GM21737 (cell line): ENCODE measurements around the gene PRAMEF10.
"Not testable (repeated sequence)": the region's sequence is repeated elsewhere in the genome, so short reads cannot be mapped to it uniquely, and the experiment has no call there.

Source experiments
- ATAC-seq: cut with Tn5 transposase; IDR thresholded peaks from one replicate; pipeline ENCODE4 v1.9.1; 2021; ENCODE audit warnings: mild to moderate bottlenecking, moderate library complexity; ENCODE audit not compliant: unreplicated experiment

PRAMEF10 gene, protein sequence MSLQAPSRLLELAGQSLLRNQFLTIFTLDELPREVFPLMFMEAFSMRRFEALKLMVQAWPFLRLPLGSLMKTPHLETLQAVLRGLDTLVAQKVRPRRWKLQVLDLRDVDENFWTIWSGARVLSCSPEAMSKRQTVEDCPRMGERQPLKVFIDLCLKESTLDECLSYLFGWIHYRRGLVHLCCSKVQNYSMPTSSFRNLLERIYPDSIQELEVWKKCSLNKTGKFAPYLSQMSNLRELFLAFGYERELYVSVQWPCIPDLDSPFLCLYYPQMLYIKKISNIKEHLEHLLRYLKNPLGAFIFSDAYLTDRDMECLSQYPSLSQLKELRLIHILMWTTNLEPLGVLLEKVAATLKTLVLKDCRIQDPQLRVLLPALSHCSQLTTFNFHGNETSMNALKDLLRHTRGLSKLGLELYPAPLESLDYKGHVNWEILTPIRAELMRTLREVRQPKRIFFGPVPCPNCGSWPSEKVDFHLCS

GRCh38 chr1:12898170-12898569 is at the start of gene PRAMEF10:
Gene PRAMEF10 (minus strand): TSS chr1:12898270. CDS start chr1:12895847, 2,423 bp downstream.
- ATAC-seq: not testable (repeated sequence)

- ATAC-seq: not testable (repeated sequence)
Measured at GRCh38 chr1:12947480-12947879, 49.4 kb upstream of the PRAMEF10 start, which contains the start of gene PRAMEF6. Gene PRAMEF6 (minus strand): TSS chr1:12947580. CDS start chr1:12942518, 5,062 bp downstream.

DNA sequence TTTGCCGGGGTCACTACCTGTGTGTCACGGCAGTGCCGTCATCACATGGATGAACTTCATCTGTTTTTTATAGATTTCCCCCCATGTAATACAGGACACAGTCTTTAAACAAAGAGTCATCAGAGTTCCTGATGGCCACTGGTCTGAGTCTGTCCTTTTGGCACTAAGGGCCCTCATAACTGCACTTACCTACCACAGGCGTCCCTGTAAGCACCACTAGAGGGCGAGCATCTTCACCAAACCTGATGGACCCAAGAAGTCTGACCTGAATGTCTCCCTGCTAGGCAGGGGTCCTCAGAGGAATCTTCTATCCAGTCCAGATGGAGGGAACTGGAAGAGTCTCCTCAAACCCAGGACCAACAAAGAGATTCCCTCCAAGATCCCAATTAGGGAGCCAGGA is 26.3 kb upstream of the PRAMEF10 start:
- not testable (repeated sequence) for ATAC-seq

GRCh38 chr1:12921749-12922148 is 23.7 kb upstream of the PRAMEF10 start:
- ATAC-seq: not testable (repeated sequence)

- ATAC-seq: not testable (repeated sequence)
Measured at GRCh38 chr1:12916310-12916709, 18.2 kb upstream of the PRAMEF10 start, which contains the start of gene PRAMEF7. Gene PRAMEF7 (plus strand): TSS chr1:12916610. CDS start chr1:12917693, 1,083 bp downstream.

DNA sequence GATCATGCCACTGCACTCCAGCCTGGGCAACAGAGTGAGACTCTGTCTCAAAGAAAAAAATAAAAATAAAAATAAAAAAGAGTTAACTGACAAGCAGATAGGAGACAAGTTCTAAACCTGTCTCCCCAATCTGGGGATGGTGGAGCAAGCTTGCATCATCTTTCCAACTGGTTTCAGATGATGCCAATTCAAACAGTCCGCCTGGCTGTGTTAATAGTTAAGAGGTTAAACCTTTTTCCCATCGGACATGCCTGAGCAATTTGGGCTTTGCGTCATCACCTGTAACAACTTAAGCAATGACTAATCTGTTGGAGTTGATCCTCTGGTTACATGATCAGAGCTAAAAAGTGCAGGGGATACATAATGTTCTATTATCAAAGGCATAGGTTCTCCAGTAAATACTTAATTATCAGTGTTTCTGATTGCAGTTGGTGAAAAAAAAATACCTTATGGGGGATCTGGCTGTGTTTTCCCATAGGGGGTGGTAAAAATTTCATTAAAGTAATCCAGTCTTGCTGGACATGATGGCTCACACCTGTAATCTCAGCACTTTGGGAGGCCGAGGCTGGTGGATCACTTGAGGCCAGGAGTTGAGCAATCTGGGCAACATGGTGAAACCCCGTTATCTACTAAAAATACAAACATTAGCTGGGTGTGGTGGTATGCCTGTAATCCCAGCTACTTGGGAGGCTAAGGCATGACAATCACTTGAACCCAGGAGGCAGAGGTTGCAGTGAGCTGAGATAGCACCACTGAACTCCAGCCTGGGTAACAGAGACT is 5.9 kb upstream of the PRAMEF10 start:
- ATAC-seq: not testable (repeated sequence)

GRCh38 chr1:12899186-12899585 is 1.1 kb upstream of the PRAMEF10 start:
- ATAC-seq: not testable (repeated sequence)

DNA sequence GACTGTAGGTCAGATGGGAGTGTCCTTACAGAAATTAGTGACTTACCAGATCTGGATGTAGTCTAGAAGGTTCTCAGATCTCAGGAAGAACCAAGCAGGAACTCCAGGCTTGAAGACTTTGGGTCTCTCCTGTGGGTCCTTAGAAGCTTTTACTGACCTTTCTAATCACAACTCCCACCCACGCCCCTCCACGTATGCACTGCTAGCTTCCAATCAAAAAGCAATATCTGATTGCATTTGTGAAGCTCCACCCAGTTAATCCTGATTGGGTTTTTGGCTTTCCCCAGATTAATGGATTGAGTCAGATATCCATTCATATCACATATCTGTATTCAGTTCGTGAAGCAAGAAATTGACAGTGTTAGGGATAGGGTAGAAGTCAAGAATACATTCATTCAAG is 12.0 kb downstream of the PRAMEF10 start, which contains the start of gene PRAMEF4:
TSS of gene PRAMEF4 (minus strand) at position 101 of the 400 bp plus-strand sequence. CDS start 2,807 bp downstream, outside the sequence.
- ATAC-seq: not testable (repeated sequence)

DNA sequence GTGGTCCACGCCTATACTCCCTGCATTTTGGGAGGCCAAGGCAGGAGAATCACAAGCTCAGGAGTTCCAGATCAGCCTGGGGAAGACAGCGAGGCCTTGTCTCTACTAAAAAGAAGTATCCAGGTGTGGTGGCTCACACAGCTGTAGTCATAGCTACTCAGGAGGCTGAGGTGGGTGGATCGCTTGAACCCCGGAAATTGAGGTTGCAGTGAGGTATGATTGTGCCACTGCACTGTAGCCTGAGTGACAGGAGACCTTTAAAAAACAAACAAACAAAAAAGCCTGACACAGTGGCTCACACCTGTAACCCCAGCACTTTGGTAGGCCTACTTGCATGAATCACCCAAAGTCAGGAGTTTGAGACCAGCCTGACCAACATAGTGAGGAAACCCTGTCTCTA is 19.6 kb downstream of the PRAMEF10 start:
- not testable (repeated sequence) for ATAC-seq

DNA sequence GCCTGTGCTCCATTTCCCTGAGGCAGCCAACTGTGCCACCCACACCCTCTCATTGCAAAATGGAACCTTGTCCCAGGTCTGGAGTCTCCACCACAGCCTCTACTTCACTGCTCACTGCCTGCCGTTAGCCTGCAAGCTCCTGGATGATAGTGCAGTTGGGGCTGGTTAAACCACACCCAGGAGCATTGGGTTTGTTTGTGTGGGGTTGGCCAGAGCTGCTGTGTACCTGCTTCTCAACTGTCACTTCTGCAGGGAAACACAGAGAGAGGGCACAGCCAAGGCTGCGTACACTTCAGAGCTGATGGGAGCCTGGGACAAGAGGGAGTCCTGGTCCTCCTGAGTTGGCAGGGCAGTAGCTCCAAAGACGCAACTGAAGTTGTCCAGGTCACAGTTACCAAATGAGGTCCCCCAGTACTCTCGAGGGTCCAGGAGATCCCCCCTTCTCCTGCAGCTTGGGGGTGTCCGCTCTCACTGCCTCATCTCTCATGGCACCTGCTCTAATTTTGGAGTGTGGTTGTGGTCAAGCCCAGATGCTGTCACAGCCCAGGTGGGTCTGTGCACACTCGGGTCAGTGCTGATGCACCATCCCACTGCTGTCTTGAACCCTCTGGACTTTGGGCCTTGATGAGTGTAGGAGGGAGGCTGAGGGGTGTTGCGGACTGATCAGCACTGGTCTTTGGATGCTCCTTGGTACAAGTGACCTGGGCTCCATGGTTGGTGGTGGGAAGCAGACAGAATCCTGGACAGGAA is 34.8 kb downstream of the PRAMEF10 start:
- not testable (repeated sequence) for ATAC-seq

GRCh38 chr1:12856786-12857185 is 41.3 kb downstream of the PRAMEF10 start, which contains the start of gene PRAMEF2:
Gene PRAMEF2 (plus strand): TSS chr1:12857086. CDS start chr1:12859010, 1,924 bp downstream.
- ATAC-seq: not testable (repeated sequence)

GRCh38 chr1:12851779-12852178 is 46.3 kb downstream of the PRAMEF10 start:
- ATAC-seq: no peak

DNA sequence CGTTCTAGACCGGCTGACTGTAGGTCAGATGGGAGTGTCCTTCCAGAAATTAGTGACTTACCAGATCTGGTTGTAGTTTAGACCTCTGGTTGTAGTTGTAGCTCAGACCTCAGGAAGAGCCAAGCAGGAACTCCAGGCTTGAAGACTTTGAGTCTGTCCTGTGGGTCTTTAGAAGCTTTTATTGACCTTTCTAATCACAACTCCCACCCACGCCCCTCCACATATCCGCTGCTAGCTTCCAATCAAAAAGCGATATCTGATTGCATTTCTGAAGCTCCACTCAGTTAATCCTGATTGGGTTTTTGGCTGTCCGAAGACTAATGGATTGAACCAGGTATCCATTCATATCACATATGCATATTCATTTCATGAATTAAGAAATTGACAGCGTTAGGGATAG is 49.5 kb downstream of the PRAMEF10 start, which contains the start of gene HNRNPCL1:
TSS of gene HNRNPCL1 (minus strand) at position 101 of the 400 bp plus-strand sequence. CDS start 431 bp downstream, outside the sequence.
- ATAC-seq: not testable (repeated sequence)
